Skin of body (tissue), 2 donors: ENCODE data around the gene IL17B. TPM values are rescaled to one million over a fixed set of nuclear protein-coding genes. Genes with fewer than 3 reads are reported as not detected.

Experiments used
- DNase-seq: peaks from one replicate; lab custom pipeline; 2025; lab: John Stamatoyannopoulos, UW
- total RNA-seq: library from RNA; depleted of rRNA; stranded (reverse); fragments of >200 nt; gene quantifications from one replicate; pipeline ENCODE4 v1.2.3, GENCODE V29; 2014

Gene IL17B
- 5.6 TPM for total RNA-seq

- DNase-seq: no peak
Measured at GRCh38 chr5:149379177-149379761, at the start of gene IL17B. Gene IL17B, minus strand, starts transcription at chr5:149379292. Its CDS starts 67 bp downstream, at chr5:149379225.

DNA sequence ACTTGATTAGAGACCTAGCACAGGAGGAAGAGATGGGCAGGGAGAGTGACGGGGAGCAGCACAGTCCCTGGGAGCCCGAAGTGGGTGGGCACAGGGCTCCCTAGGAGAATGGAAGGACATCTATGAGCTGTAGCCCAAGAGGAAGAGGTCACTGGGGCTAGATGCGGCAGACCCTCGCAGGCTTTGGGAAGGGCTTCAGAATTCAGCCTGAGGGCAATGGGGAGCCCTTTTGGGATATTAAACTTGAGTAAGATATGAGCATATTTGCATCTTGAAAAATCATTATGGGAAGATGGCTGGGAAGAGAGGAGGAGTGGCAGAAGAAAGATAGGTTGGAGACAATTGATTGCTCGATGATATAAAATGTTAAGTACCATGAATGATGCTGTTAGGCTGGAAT lies 48.9 kb upstream of the IL17B start:
- no peak for DNase-seq

DNA sequence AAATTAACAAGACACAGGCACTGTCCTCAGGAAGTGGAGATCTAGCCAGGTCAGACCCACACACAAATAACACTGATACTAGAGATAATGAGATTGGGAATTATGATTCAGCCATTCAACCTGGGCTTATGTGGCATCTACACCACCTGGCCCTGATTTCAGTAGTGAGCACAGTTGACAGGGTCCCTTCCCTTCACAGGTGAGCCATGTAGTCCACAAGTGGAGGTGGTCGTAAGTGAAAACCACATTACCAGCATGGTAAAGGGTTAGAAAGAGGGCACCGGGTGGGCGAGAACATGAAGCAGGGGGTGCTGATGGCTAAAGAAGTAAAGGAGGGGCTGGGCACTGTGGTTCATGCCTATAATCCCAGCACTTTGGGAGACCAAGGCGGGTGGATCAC lies 48.3 kb upstream of the IL17B start:
- no peak for DNase-seq

DNA sequence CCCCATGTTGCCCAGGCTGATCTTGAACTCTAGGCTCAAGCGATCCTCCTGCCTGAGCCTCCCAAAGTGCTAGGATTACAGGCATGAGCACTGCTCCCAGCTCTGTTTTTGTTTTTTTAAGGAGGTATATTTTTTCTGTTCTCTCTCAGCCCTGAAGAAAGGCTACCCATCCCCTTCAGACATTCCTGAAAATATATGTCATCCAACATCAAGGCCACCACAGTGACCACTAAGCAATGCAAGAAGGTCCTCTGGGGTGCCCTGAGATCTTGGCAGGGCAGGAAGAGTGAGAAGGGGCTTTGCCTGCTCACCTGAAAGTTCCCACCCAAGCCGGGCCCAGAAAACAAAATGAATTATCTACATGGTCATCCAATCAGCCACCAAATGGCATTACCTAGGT lies 47.8 kb upstream of the IL17B start:
- DNase-seq: no peak

GRCh38 chr5:149425729-149426128 lies 46.6 kb upstream of the IL17B start:
- DNase-seq: no peak

GRCh38 chr5:149424371-149425315 lies 45.6 kb upstream of the IL17B start:
- no peak for DNase-seq

DNA sequence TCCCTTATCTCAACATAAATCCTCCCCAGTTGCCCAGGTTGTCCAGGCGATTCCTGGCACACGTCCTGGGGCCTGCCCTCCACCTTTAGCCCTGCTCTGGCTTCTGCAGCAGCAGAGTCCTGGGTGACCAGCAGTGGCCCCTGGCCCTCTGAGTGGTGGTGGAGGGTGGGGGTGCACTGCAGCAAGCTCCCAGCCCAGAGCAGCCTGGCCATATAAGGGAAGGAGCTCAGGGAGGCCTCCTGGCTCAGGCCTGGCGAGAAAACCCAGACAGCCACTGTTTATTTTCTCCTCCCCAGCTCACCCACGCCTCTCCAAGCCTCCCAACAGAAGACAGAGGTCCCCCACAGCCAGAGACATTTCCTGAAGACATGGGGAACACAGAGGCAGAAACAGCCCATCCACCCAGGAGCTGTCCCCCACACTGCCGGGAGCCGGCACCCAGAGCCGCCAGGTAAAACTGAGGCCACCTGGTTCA lies 44.7 kb upstream of the IL17B start:
- no peak for DNase-seq

DNA sequence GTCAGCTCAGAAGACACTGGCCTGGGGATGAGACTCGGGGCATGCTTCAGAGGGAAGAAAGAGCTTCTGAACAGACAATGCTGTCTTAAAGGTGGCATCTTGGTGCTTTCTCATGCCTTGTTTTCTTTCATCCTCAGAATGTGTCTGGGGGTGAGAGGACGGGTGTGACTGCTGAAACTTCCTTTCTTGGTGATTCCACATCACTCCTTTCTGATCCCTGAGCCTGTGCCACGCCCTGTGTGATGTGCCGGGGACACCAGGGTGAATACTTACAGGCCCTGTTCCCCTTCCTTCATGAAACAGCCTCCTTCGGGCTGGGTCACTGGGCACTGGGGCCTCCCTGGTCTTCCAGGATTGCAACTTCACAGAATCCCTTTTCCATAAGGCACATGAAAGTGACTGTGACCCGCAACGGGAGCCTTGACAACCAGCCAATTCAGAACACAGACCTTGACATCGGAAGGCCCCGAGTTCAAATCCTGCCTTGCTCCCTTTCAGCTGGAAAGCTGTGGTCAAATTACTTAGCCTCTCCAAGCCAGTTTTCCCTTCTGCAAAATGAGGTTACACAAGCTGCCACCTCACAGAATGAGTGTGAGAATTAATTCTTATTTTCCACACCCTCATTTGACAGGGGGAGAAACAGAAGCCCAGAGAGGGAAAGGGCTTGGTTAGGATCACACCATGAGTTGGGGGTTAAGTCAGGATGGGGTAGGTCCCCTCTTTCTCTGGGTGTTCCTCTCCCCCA lies 44.1 kb upstream of the IL17B start:
- DNase-seq: no peak

DNA sequence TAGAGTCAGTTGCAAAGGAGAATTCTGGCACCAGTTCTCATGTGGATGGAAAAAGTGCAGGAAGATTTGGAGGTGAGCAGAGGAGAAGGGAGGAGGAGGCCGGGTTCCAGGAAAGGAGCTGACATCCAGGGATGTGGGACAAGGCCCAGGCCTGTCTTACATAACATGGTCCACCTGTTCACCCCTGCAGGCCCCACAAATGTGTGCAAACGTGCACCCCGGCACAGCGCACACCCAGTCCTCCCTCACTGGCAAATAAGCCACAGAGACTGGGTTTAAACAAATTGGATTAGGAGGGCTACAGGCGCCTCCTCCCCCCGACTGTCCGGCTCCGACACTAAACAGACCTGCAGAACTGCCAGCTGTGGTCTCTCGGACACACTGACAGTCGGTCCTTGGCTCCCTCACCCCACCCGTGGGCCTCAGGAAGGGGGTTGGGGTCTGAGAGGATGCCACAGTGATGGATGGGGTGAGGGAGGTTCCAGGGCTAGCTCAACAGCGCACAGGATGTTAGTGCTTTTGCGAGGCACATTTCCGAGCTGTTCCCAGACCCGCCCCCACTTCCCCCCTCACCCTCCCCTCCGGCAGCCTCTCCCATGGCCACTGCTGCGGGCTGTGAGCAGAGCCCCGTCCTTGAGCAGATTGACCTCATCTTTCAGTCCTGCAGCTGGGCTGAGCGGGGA lies 43.4 kb upstream of the IL17B start:
- peak; percentile 47 for DNase-seq

- DNase-seq: no peak
Measured at GRCh38 chr5:149421834-149422233, 42.7 kb upstream of the IL17B start.

DNA sequence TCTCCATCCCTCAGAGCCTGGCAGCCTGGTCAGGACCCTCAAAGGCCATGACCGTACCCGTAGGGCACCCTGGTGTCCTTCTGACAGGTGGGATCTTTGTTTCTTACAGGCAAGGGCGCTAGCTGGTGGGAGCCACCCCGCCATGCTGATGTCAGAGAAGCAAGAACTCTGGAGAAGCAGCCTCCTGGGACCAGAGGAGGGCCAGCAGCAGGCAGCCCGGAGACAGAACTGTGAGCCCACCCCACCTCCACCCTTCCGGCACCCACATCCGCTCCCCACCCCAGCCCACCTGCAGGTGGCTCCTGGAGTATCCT lies 42.2 kb upstream of the IL17B start:
- DNase-seq: no peak

DNA sequence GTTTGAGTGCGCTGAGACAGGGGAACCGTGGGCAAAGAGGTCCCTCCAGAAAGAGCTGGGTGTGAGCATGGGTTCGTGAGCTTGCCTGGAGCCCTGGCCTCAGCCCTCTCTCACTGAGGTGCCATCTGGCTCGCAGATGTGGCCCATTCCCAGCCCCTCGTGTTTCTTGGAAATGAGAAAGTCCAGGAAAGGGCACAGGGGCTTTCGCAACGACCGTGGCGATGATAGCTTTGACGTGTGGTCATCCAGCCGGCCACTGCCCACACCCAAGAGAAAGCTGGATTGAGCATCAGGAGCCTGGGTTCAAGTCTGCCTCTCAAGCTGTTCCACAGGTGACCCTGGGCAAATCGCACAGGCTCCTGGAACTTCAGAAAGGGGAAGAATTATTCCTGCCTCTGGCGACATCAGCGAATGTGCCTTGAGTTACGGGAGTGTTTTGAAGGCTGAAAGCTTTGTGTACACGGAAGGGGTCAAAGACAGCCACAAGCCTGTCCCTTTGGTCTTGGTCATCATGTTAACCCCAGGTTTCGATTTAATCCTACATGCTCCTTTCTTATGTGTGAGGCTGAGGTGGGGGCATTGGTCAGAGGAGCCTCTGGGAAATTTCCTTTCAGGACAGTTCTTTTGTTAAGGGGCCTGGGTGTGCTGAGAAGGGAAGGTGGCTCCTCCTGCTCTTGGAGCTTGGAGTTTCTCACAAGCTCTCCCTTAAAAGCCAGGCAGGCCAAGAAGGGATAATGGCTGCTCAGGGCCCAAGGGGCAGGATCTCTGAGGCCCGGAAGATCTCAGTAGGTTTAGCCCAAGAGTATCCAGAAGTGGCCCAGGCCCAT lies 41.7 kb upstream of the IL17B start:
- DNase-seq: no peak

GRCh38 chr5:149419859-149420544 lies 40.9 kb upstream of the IL17B start:
- peak; percentile 68 for DNase-seq

- DNase-seq: peak; percentile 16
Measured at GRCh38 chr5:149419532-149419858, 40.4 kb upstream of the IL17B start.

DNA sequence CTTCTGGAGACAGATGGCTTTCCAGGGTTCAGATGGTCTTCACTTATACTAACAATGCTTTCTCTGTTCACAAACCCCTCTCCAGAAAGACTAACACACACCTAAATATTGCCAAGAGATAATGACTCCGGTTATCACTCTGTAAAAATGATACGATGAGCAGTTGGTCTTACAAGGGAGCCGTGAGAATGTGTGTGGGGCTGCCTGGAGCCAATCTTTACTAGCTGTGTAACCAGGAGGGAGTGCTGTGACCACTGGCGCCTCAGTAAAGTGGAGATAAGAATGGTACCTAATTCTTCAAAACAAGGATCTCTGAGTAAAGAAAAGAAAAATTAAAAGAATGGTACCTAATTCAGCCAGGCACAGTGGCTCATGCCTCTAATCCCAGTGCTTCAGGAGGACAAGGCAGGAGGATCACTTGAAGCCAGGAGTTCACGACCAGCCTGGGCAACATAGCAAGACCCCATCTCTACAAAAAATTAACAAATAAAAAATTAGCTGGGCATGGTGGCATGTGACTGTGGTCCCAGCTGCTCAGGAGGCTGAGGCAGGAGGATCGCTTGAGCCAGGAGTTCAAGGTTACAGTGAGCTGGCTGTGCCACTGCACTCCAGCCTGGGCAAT lies 39.9 kb upstream of the IL17B start:
- no peak for DNase-seq

- no peak for DNase-seq
Measured at GRCh38 chr5:149417711-149418368, 38.7 kb upstream of the IL17B start.

DNA sequence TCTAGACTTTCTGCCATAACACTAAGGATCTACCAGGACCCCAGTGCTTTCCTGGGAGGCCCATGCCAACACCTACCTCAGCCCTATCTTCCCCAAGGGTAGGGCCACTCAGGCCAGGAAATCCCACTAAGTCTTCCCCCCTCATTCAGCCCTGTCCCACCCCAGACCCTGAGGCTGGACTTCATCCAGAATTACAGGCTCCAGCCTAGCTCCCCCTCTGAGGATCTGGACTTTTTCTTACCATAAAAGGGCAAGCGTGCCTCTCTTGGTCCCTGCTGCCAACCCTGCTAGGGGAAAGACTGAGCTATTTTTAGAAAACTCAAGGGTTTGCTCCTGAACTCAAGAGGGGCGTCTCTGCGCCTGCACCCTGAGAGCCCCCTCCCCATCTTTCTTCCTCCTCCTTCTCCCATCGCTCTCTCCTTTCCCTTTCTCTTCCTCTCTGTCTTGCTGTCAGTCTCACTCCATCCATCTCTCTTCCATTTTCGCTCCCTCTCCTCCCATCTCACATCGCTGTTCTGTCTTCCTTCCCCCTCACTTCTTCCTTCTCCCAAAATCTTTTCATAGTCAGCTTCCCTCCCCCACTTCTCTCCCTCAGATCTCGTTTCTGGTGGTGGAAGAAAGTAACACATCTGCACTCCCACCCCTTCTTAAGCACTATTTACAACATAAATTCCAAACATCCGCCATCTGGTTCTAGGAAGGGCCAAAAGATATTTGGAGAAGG lies 38.1 kb upstream of the IL17B start:
- DNase-seq: peak; percentile 92
